GM21786 (cell line): Measurements from ENCODE around the gene FZR1.
"Not testable (repeated sequence)": the region's sequence is repeated elsewhere in the genome, so short reads cannot be mapped to it uniquely, and the experiment has no call there.

Source experiments
- ATAC-seq: cut with Tn5 transposase; IDR thresholded peaks from one replicate; pipeline ENCODE4 v1.9.1; 2021; ENCODE audit not compliant: unreplicated experiment

FZR1 gene

GRCh38 chr19:3570606-3571011, 64.5 kb downstream of the FZR1 start:
- no peak for ATAC-seq

- peak; percentile 95 for ATAC-seq
Measured at GRCh38 chr19:3572132-3572854, 66.2 kb downstream of the FZR1 start.

GRCh38 chr19:3572855-3573161, 66.7 kb downstream of the FZR1 start, which contains the start of gene HMG20B:
Gene HMG20B, plus strand, starts transcription at chr19:3572944. Its CDS starts 366 bp downstream, at chr19:3573310.
- no peak for ATAC-seq

GRCh38 chr19:3573162-3573857, 67.2 kb downstream of the FZR1 start:
- ATAC-seq, result no peak

GRCh38 chr19:3573858-3574637, 67.9 kb downstream of the FZR1 start:
- no peak for ATAC-seq

GRCh38 chr19:3575260-3575741, 69.2 kb downstream of the FZR1 start:
- no peak for ATAC-seq

GRCh38 chr19:3575949-3576673, 70.0 kb downstream of the FZR1 start:
- no peak for ATAC-seq

- ATAC-seq, result no peak
Measured at GRCh38 chr19:3576696-3577443, 70.8 kb downstream of the FZR1 start.

GRCh38 chr19:3577723-3578344, 71.7 kb downstream of the FZR1 start:
- ATAC-seq, result no peak

GRCh38 chr19:3578390-3578789, 72.3 kb downstream of the FZR1 start:
- ATAC-seq, result no peak

- ATAC-seq, result no peak
Measured at GRCh38 chr19:3580156-3580934, 74.2 kb downstream of the FZR1 start.

GRCh38 chr19:3581792-3582191, 75.7 kb downstream of the FZR1 start:
- ATAC-seq, result not testable (repeated sequence)

- ATAC-seq, result not testable (repeated sequence)
Measured at GRCh38 chr19:3584036-3584802, 78.1 kb downstream of the FZR1 start.

GRCh38 chr19:3585301-3586126, 79.4 kb downstream of the FZR1 start, which contains the start of gene GIPC3:
Gene GIPC3, plus strand, starts transcription at chr19:3585478. Its CDS starts 120 bp downstream, at chr19:3585598.
- ATAC-seq, result no peak

- ATAC-seq, result no peak
Measured at GRCh38 chr19:3586127-3586626, 80.1 kb downstream of the FZR1 start.

- ATAC-seq, result no peak
Measured at GRCh38 chr19:3586707-3587346, 80.7 kb downstream of the FZR1 start.
